Measurements from ENCODE around the gene NEK4.
A peak's percentile ranks its signal among the peaks of the same experiment; 100 is the strongest.
"Not testable (repeated sequence)": the region's sequence is repeated elsewhere in the genome, so short reads cannot be mapped to it uniquely, and the experiment has no call there.

The NEK4 gene

DNA sequence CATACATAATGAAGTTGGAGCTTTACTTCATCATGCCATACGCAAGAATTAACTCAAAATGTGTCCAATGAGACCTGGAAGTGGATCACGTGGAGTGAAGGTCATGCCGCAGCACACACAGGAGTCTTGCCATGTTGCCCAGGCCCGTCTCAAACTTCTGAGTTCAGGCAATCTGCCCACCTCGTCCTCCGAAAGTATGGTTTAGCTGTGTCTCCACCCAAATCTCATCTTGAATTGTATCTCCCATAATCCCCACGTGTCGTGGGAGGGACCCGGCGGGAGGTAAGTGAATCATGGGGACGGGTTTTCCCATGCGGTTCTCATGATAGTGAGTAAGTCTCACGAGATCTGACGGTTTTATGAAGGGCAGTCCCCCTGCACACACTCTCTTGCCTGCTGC lies 39.1 kb downstream of the NEK4 start:
- no peak for DNase-seq (ENCODE audit: low read depth in 2 of 2)

DNA sequence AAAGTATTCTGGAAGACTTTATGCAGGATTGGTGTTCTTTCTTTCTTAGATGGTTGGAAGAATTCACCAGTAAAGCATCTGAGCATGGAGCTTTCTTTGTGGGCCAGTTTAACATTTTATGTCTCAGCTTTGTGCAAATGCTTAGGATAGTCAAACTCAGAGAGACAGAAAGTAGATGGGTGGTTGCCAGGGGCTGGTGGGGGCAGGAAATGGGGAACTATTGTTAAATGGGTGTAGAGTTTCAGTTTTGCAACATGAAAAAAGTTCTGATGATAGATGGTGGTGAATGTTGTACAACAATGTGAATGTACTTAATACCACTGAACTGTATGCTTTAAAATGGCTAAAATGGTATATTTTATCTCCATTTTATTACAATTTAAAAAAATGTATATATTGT lies 40.1 kb downstream of the NEK4 start:
- DNase-seq (ENCODE audit: low read depth in 2 of 2) = no peak

DNA sequence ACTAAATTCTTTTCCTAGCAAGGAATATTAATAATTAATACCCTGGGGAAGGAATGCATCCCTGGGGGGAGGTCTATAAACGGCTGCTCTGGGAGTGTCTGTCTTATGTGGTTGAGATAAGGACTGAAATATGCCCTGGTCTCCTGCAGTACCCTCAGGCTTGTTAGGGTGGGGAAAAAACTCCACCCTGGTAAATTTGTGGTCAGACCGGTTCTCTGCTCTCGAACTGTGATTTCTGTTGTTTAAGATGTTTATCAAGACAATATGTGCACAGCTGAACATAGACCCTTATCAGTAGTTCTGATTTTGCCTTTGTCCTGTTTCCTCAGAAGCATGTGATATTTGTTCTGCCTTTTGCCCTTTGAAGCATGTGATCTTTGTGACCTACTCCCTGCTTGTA lies 42.0 kb downstream of the NEK4 start:
- DNase-seq (ENCODE audit: low read depth in 2 of 2) = not testable (repeated sequence)

DNA sequence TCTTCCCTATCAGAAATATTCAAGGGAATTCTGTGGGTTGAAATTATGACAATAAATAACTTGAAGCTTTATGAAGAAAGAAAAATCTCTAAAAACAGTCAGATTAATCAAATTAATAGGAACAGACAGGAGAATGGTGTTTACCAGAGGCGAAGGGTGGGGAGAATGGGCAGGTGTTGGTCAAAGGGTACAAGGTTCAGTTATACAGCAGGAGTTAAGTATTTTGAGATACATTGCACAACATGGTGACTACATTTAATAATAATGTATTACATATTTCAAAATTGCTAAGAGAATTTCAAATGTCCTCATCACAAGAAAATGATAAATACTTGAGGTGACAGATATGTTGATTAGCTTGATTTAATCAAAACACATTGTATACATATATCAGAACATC lies 46.2 kb downstream of the NEK4 start:
- no peak for DNase-seq (ENCODE audit: low read depth in 2 of 2)

DNA sequence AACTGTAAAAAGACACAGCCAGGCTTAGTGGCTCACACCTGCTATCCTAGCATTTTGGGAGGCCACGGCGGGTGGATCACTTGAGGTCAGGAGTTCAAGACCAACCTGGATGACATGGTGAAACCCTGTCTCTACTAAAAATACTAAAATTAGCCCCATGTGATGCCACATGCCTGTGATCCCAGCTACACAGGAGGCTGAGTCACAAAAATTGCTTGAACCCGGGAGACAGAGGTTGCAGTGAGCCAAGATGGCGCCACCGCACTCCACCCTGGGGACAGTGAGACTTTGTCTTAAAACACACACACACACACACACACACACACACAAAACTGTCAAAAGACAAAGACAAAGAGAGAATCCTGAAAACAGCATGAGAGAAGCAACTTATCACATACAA lies 46.8 kb downstream of the NEK4 start:
- DNase-seq (ENCODE audit: low read depth in 2 of 2) = no peak

DNA sequence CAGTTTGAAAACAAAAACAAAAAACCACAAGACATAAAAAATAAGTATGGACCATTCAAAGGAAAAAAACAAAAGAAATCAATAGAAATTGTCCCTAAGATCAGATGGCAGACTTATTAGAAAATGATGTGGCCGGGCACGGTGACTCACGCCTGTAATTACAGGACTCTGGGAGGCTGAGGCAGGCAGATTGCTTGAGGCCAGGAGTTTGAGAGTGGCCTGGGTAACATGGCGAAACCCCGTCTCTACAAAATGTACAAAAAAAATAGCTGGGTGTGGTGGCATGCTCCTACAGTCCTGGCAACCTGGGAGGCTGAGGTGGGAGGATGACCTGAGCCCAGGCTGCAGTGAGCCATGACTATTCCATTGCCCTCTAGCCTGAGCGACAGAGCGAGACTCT lies 48.2 kb downstream of the NEK4 start:
- no peak for DNase-seq (ENCODE audit: low read depth in 2 of 2)

DNA sequence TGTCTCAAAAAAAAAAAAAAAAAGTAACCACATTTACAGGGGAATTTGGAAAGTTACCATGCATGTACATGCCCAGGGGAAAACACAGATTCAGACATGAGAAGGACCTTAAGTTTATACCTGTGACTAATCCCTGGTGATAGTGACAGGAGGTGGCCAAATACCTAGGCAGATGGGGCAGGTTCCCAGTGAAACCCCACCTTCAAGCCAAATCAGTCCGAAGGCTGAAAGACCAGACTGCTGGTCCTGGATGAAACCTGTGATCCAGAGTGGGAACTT lies 49.1 kb downstream of the NEK4 start:
- DNase-seq (ENCODE audit: low read depth in 2 of 2) = no peak

DNA sequence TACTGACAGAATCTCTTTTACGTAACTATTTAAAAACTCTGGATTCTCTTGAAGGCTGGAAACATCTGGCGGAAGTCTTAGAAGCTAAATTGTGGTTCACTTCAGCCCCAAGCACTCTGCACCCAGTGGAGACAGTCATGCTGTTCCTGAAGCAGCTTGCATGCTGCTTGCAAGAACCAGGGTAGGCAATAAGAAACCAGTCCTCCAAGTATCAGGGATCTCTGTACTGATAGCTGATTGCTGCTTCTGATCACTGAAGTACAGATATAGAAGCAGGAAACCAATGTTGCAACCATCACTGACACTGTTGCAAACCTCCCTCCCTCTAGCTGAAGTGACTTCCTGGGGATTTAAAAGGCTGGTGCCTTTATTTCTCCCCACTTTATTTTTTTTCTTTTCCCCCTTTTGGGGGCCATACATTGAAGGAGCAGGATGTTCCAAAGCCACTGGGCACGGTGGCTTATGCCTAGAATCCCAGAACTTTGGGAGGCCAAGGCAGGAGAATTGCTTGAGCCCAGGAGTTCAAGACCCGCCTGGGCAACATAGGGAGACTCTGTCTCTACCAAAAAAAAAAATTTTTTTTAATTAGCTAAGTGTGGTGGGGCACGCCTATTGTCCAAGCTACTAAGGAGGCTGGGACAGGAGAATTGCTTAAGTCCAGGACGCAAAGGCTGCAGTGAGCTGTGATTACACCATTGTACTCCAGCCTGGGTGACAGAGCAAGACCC lies 49.6 kb downstream of the NEK4 start:
- DNase-seq (ENCODE audit: low read depth in 2 of 2) = no peak

DNA sequence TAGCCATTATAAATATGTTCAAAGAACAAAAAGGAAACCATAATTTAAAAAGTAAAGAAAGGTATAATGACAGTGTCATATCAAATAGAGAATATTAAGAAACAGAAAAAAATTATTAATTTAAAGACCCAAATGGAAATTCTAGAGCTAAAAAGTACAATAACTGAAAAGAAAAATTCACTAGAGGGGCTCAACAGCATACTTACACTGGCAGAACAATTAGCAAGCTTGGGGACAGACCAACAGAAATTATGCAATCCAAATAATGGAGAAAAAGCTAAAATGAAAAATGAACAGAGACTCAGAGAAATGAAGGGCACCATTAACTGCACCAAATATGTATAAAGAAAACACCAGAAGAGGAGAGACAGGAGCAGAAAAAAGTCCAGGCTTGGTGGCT lies 51.1 kb downstream of the NEK4 start:
- no peak for DNase-seq (ENCODE audit: low read depth in 2 of 2)

DNA sequence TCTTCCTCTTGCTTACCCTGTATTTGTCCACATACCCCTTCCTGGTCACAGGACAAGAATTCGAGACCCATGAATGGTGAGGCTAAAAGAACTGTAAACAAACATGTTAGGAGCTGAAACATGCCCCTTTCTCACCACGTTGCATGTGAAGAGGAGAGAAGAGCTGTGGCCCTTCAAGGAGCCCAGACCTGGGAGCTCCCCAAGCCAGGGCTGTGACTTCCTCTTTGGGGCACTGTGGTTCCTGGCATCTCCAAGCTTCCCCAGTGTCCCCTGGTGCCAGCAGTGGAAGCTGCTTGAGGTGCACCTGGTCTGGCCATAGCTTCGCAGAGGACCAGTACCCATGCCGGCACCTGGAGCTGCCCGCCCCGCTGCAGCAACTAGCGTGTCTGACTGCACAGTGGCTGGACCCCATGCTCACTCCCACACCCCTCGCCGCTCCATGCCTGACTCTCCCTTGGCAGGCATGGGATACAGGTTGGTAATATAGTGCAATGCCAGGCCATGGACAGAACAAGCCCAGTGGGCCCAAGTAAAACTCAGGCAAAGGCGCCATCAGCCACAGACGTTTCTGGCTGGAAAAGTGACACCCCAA lies 54.9 kb downstream of the NEK4 start:
- no peak for DNase-seq (ENCODE audit: low read depth in 2 of 2)

DNA sequence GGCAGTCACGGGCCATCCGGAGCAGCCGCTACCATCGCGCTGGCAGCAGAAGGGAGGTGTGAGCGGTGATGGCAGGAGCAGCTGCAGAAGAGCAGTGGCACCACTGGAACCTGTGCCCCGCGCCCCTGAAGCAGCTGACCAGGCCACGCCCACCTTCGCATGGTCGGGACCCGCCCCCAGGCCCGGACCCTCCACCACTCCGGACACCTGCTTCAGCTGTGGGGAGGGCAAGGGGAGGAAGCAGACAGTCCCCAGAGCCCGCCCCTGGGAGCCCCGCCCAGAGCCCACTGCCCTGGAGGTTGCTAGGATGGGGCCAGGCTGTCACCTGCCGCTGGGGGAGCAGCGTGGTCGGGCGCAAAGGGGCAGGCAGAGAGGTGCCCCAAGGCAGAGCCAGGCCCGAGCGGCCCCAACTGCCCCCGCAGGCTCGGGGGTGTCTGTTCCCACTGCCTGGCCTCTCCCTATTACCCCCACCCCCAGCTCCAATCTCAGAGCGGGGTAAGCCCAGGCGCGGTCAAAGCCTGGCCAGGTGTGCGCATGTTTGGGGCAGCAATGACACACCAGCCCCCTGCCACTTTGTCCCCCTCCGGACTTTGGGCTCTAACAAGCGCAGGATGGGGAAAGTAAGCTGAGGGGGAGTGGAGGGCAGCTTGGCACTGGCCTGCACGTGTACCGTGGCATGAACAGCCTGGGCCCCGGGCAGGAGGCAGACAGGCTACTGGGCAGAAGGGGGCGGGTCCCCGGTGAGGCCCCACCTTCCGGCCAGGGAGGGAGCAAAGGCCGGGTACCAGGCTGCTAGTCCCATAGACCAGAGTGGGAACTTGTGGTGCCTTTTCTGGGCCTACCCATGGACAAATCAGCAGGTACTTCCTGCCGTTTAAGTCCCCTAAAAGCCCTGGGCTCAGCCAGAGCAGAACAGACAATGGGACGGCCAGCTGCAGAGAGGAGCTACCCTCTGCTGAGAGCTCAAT lies 56.1 kb downstream of the NEK4 start:
- DNase-seq (ENCODE audit: low read depth in 2 of 2) = no peak

DNA sequence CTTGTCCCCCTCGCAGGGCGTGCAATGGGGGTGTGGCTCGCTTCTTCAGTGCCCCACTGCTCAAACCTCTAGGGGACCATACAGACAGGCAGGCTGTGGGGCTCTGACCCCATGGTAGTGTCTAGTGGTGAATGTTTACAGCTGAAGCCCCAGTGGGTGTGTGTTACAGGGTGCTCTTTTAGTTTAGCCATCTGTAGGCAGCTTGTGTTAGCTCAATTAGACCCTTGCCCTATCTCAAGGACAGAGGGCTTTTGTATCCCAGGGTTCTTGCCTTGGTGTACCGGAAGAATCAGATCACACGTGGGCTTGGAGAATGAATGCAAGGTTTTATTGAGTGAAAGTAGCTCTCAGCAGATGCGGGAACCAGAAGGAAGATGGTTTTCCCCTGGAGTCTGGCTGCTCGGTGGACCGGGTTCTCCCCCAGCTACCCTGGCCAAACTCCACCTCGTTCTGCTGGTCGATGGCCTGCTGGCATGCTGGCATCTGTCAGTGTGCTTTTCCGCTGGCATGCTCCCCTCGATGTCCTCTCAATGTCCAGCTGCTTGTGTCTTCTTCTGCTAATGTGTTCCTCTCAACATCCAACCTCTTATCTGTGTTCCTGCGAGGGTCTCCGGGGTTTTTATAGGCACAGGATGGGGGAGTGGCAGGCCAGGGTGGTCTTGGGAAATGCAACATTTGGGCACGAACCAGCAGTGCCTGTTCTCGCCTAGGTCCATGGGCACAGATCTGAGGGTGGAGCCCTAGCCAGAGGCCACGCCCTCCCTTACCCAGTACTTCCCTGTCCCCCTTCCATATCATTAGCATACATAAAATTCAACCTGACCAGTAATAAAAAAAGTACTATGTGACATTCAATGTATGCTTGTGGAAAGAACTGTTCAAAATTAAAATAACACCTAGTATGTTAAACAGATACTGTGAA lies 58.2 kb downstream of the NEK4 start:
- no peak for DNase-seq (ENCODE audit: low read depth in 2 of 2)

DNA sequence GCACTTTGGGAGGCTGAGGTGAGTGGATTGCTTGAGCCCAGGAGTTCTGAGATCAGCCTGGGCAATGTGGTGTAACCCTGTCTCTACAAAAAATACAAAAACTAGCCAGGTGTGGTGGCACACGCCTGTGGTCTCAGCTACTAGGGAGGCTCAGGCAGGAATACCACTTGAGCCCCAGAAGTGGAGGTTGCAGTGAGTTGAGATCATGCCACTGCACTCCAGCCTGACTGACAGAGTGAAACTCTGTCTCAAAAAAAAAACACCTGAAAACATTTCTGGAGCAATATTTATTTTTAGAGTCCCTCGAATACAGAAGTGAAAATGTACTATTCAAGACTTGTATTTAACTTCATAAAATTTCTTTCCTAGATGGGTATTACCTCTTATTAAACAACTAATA lies 60.2 kb downstream of the NEK4 start:
- DNase-seq (ENCODE audit: low read depth in 2 of 2) = no peak

DNA sequence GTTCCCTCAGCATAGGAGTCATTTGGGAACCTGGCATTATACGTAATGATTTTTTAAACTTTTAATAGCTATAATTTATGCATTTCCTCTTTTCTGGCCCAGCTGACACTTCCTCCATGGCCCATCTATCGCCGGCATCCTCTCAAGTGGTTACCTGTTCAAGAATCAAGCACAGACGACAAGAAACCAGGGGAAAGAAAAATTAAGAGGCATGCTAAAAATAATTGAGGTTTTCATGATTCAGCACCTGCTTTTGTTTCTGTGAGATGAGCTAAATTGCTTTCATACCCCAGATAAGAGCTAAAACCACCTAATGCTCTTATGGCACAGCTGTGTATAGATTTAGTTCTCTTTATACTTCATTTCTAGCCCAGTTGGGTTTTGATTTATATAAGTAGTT lies 63.2 kb downstream of the NEK4 start:
- no peak for DNase-seq (ENCODE audit: low read depth in 2 of 2)

DNA sequence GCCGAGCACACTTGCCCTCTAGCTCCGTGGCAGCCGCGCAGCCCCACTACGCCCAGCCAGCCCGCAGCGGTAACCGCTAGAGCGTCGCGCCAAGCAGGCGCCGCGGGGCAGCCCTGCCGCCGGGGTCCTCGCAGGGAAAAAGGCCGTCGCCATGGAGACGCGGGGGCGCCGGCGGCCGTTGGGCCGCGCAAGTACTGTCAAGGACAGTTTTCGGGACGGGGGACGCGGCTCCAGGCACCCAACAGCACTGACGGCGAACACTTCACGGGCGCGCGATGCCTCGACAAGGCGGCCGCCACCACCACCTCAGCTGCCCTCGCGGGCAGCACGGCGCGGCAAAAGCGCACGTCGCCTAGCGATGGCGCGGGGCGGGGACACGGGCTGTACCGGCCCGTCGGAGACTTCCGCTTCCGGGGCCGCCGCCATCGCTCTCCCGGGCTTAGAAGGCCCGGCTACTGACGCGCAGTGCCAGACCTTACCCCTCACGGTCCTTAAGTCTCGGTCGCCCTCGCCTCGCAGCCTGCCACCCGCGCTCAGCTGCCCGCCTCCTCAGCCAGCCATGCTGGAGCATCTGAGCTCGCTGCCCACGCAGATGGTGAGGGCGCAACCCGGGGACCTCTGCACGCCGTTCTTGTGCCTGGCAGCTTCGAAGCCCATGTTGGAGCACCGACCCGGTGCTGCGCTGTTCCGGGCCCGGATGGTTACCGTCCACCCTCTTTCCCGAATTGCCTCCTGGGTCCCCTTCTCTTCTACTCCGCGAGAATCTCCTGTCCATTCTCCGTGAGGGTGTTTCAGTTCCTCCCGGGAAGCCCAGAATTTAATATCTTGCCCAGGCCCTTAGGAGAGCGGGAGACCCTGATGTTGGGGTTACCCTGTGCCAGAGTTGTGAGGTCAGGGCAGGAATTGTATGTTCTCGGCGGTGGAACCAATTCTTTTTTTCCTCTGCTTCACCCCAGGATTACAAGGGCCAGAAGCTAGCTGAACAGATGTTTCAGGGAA lies 64.8 kb downstream of the NEK4 start, which contains the start of the genes GLT8D1 and SPCS1:
GLT8D1 (minus strand) TSS at position 104 of the 999 bp plus-strand sequence. CDS start 5,331 bp downstream, outside the sequence.
SPCS1 (plus strand) TSS at position 419 of the 999 bp plus-strand sequence; CDS start at position 560, 141 bp downstream.
- peak; percentile 34 to 44 for DNase-seq (ENCODE audit: low read depth in 2 of 2)

DNA sequence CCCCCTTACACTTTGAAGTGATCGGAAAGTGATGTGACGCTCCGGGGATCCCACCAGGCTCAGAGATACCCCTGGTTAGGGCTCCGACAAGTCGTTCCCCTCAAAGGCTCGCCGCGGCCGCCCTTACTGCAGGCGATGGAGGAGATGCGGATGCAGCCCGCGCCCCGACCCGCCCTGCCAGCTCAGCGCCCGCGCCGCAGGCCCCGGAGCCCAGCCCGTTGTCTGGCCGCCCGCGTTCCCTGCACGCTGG lies 65.4 kb downstream of the NEK4 start:
- DNase-seq (ENCODE audit: low read depth in 2 of 2) = no peak

DNA sequence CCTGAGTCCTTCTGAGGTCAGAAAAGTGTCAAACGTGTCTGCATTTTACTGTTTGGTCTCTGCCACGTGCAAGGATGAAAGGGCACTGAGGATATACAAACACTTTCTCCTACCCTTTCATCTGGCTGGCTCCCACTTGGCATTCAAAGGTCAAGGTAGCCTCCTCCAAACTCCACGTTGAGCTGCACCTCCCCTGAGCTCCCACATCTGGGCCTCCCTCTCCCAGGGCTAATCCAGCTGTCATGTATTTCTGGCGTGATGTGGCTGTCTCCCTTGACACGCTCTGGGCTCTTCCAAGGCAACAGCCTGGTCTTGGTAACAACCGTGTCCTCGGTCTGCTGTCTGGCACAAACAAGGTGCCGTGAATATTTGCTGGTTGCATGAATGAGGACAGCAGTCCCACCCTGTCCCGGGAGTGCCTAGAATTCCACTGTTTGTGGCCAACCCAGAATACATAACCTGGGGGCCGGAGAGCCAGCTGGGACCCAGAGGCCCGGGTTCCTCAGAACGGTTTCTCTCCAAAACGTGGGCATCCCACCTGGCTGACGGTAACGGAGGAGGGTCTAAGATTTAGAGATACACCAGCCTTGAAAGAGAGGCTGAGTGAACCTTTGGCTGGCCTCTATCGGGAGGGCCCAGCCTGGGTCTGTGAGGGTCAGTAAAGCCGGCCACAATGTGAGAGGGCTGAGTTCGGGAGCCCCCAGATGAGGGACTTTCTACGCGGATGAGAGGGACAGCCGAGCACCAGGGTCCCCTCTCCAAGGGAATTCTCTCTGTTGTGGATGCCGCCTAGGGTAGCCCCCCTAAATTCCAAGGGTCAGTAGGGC lies 65.9 kb downstream of the NEK4 start:
- no peak for DNase-seq (ENCODE audit: low read depth in 2 of 2)

DNA sequence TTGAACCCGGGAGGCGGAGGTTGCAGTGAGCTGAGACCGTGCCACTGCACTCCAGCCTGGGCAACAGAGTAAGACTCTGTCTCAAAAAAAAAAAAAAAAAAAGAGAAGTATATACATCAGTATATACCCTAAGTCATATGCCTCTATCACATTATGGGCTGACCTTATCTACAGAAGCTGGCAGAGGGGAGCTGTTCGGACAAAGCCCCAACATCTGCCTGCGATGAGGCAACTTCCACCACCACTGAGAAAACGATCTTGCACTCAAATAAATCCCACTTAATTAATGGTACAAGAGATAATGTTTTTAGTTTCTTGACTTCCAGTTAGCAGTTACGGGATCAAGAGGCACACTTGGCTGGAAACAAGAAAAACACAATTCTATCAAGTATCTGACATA lies 67.4 kb downstream of the NEK4 start:
- no peak for DNase-seq (ENCODE audit: low read depth in 2 of 2)

DNA sequence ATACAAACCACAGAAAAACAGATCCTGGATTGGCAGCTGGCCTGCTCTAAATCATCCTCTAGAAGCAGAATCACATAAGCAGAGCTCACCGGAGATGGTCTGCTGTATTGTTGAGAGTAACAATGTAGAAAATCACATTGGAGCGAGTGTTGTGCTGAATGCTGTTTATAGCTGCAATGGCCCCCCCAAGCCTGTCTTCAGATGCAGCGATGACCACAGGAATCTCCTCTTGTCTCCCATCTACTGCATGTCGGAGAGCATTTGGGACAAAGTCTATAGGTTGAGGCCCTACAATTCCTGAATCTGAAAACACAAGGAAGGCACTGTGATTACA lies 73.1 kb downstream of the NEK4 start:
- DNase-seq (ENCODE audit: low read depth in 2 of 2) = no peak
